Choroid plexus epithelial cell (primary cell): Measurements from ENCODE around the gene RUFY1.

ENCODE experiments used
- DNase-seq: peaks from one replicate; pipeline ENCODE4 v3.0.0-alpha.2; 2010; ENCODE audit warnings: low read depth
- H3K4me3 ChIP-seq: 2 replicates; pipeline ENCODE4 v1.5.1; 2011; ENCODE audit warnings: low read depth, mild to moderate bottlenecking, control low read depth, low read length, moderate library complexity
- TF ChIP-seq, protein P1 (sequence below): conservative IDR thresholded peaks from 2 replicates; pipeline ENCODE4 v1.5.1; 2011; ENCODE audit warnings: low read depth, mild to moderate bottlenecking, control low read depth, inconsistent platforms, low read length, moderate library complexity

Gene RUFY1

DNA sequence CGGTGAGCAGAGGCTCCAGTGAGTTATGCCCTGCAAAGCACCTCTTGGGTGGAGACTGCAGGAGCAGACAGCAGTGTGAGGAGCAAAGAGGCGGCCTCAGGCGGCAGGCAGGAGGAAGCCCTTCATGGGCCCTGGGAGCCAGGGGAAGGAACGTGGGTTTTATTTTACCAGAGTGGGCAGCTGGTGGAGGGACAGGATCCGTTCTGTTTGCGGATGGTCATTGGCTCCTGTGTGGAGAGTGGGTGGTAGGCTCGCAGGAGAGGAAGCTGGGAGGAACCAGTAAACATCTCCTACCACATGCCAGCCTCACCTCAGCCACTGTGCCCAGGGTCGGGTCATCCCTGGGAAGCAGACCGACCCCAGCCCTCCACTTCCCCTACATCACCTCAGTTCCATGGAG is 48.7 kb downstream of the RUFY1 start:
- TF ChIP-seq, protein P1, sequence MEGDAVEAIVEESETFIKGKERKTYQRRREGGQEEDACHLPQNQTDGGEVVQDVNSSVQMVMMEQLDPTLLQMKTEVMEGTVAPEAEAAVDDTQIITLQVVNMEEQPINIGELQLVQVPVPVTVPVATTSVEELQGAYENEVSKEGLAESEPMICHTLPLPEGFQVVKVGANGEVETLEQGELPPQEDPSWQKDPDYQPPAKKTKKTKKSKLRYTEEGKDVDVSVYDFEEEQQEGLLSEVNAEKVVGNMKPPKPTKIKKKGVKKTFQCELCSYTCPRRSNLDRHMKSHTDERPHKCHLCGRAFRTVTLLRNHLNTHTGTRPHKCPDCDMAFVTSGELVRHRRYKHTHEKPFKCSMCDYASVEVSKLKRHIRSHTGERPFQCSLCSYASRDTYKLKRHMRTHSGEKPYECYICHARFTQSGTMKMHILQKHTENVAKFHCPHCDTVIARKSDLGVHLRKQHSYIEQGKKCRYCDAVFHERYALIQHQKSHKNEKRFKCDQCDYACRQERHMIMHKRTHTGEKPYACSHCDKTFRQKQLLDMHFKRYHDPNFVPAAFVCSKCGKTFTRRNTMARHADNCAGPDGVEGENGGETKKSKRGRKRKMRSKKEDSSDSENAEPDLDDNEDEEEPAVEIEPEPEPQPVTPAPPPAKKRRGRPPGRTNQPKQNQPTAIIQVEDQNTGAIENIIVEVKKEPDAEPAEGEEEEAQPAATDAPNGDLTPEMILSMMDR, result no peak
- H3K4me3 ChIP-seq, result no peak overlapping the region

GRCh38 chr5:179599566-179599965 is 49.2 kb downstream of the RUFY1 start:
- TF ChIP-seq, protein P1, result no peak
- H3K4me3 ChIP-seq, result no peak overlapping the region
- DNase-seq, result no peak

More for the DNA sequence above, 48.7 kb downstream of the RUFY1 start:
- DNase-seq, result no peak

DNA sequence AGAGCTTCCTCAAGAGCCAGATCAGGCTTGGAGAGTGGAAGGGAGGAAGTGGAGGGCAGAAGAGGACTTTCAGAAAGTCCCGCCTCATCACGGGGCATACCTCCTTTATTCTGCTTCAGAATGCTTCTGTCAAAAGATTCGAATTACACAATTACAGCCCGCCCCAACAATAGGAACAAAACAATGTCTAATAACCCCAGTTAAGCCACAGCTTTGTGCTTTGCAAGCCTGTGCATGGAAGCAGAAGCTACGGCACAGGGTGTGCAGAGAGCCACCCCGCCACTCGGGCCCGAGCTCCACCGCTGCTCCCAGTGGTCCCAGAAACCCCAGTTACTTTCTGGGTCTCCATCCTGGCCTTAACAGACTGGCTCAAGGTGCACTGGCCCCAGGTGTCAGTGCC is 49.6 kb downstream of the RUFY1 start:
- H3K4me3 ChIP-seq, result no peak overlapping the region
- no peak for DNase-seq
- TF ChIP-seq, protein P1, result no peak

- TF ChIP-seq, protein P1, result no peak
- DNase-seq, result no peak
- H3K4me3 ChIP-seq, result no peak overlapping the region
These were observed 51.7 kb downstream of the RUFY1 start for GRCh38 chr5:179601871-179602625.

DNA sequence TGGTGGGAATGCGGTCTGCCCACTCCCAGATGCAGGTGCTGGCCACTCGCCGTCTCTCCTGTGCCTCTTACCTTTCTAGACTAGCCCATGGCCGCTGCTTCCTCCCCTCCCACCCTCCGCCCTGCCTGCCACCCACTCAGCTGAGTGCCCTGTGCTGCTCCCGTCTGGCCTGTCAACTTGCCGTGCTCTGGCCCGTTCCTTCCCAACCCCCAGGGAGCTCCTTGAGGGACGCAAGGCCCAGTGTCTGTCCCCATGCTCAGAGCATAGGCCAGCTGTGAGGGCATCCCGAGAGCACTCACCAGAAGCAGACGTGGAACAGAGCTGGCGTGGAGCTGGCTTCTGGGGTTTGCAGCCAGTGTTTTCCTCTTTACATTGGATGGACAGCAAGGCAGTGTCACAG is 53.0 kb downstream of the RUFY1 start:
- no peak for DNase-seq
- no peak overlapping the region for H3K4me3 ChIP-seq
- TF ChIP-seq, protein P1, result no peak

- TF ChIP-seq, protein P1, result no peak
- DNase-seq, result peak; percentile 68
- no peak overlapping the region for H3K4me3 ChIP-seq
These were observed 54.9 kb downstream of the RUFY1 start for GRCh38 chr5:179605026-179605833.
